Islet precursor cell (in vitro differentiated cells): ENCODE results near the gene DDX55.

Experiments
- DNase-seq: peaks from one replicate; pipeline ENCODE4 v3.0.0-alpha.2; 2018

Gene DDX55

GRCh38 chr12:123617144-123617543 is 15.2 kb downstream of the DDX55 start:
- no peak for DNase-seq

GRCh38 chr12:123617580-123617979 is 15.7 kb downstream of the DDX55 start:
- no peak for DNase-seq

- no peak for DNase-seq
These were observed 19.2 kb downstream of the DDX55 start for GRCh38 chr12:123621101-123621500.

- DNase-seq, result no peak
These were observed 20.0 kb downstream of the DDX55 start for GRCh38 chr12:123621619-123622530.

DNA sequence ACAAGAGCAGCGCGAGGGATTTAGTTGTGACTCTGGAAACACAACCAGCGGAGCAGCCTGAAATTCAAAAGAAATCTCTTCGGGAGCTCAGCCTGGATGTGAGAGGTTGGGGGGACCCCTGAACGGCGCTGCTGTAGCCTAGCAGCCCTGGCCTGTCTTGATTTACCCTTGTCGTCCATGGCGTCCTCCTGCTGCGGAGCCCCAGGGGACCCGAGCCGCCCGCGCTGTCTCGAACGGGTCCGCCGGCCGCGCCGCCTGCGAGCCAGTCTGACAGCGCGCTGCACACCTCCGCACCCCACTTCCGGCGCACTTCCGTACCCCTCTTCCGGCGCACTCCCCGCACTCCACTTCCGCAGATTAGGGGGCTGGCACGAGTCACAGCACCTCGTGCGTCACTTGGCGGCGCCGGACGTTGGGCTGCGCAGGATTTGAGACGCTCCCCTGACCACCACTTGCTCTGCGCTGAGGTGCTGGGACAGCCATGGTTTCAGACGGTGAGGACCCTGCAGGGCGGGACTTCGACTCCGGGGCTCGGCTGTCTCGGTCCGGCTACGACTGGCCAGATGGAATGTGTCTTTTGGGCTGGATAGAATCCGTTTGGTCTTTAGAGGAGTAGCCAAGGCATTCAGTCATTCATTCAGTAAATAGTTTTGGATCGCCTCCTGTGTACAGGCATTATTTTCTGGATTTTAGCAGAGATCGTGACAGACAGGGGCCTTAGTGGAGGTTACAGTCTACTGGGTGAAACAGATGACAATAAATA is 31.7 kb downstream of the DDX55 start, which contains the start of the genes EIF2B1 and GTF2H3:
EIF2B1 (minus strand) TSS at position 308 of the 763 bp plus-strand sequence; CDS start at position 179, 129 bp downstream.
GTF2H3 (plus strand) TSS at position 451 of the 763 bp plus-strand sequence; CDS start at position 482, 31 bp downstream.
- DNase-seq, result peak; percentile 99

GRCh38 chr12:123634142-123634561 is 32.3 kb downstream of the DDX55 start:
- no peak for DNase-seq

DNA sequence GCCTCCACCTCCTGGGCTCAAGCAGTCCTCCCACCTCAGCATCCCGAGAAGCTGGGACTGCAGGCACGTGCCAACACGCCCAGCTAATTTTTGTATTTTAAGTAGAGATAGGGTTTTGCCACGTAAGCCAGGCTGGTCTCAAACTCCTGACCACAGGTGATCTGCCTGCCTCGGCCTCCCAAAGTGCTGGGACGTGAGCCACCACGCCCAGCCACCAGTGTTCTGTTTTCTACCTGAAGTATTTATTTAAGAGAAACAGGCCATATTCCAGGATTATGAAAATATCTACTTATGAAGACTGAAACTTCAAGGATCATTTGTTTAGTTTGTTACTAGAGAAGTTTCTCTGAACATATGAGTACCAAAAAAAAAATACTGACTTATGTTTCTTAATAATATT is 42.0 kb downstream of the DDX55 start:
- DNase-seq, result no peak

GRCh38 chr12:123645380-123645779 is 43.5 kb downstream of the DDX55 start:
- no peak for DNase-seq

GRCh38 chr12:123645878-123646277 is 44.0 kb downstream of the DDX55 start:
- no peak for DNase-seq

GRCh38 chr12:123648401-123648800 is 46.5 kb downstream of the DDX55 start:
- DNase-seq, result no peak

DNA sequence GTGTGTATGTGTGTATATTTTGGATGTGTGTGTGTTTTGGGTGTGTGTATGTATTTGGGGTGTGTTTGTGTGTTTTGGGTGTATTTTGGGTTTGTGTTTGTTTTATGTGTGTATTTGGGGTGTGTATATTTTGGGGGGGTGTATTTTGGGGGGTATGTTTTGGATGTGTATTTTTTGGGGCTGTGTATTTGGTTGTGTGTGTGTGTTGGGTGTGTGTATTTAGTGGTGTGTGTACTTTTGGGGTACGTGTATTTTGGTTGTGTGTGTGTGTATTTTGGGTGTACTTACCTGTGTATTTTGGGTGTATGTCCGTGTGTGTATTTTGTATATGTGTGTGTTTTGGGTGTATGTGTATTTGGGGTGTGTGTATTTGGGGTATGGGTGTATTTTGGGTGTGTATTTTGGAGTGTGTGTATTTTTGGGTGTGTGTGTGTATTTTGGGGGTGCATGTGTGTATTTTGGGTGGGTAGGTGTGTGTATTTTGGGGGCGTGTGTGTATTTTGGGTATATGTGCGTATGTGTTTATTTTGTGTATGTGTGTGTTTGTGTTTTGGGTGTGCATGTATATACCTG is 52.3 kb downstream of the DDX55 start:
- DNase-seq, result no peak

DNA sequence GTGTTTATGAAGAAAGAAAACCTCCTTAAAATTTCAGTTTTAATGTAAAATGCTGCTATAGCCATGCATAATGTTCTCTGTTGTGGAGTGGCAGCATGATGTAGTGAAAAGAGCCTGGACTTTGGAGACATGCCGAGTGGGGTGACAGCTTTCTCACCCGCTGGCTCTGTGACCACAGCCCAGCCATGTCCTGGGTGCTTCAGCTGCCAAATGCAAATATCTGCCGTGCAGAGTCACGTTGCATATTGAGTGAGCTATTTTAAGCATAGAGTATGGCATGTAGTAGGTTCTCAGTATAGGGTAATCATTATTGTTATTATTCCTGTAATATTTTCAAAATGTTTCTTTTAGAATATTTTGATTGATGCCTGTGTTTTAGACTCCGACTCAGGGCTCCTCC is 53.5 kb downstream of the DDX55 start:
- no peak for DNase-seq

DNA sequence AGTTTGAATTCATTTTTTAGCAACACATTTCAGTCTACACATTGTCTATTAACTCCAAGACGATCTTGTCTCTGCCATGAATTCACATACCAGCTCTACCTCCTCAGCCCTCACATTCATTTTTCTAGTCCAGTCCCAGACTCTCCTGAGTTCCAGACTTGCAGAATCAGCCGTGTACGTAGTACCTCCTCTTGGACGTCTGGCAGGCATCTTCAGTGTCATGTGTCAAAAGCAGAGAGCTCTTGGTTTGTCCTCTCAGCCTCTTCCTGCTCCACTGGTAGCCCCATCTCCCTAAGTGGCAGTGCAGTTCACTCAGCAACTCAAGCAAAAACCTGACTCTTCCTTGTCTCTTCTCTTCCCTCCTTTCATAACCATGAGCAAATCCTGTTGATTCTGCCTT is 54.5 kb downstream of the DDX55 start:
- no peak for DNase-seq

- DNase-seq, result no peak
These were observed 55.3 kb downstream of the DDX55 start for GRCh38 chr12:123657211-123657610.

DNA sequence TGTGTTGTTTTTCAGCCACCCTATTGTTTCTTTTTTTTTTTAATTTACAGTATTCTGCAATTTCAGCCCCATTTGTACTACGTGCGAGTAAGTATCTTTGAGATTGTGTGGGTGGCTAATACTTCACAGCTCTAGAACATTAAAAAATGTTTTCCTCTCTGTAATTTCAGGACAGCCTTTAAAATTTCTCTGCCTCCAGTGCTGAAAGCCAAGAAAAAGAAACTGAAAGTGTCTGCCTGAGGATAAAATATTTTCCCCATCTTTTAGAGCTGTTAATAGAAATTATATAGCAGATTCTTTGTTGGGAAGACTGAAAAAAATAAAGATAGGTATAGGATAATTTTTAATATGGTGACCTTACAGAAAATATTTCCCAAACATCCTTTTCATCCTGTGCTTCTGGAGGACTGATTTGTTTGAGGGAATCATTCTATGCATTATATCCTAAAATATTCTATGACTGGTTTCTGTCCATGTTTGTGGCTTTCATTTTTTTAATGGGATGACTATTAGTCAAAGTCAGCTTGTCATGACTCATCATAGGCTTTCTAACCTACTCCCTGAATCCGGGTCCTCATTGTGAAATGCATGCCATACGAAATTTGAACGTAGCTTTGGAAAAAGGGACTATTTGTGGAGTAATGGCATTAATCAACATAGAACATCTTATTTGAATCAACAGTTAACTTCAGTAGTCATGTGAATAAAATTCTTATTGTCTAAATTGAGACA is 58.3 kb downstream of the DDX55 start:
- DNase-seq, result no peak

DNA sequence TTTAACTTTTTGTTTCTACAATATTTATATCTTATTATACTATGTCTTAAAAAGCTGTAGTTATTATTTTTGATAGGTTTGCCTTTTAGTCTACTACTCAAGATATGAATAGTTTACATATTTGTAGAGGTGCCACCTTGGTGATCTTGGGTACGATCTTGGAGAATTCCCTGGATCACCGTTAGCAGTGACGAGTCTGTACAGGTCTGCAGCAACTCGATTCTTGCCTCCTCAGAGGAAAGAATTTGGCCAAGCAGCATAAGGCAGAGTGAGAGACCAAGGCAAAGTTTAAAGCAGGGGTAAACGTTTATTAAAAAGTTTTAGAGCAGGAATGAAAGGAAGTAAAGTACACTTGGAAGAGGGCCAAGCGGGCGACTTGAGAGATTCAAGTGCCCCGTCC is 65.9 kb downstream of the DDX55 start:
- DNase-seq, result no peak
